Smooth muscle cell of bladder (primary cell): ENCODE data around the gene ZNF738. TPM values are rescaled to one million over a fixed set of nuclear protein-coding genes. Genes with fewer than 3 reads are reported as not detected.

Source experiments
- total RNA-seq: library from RNA; depleted of rRNA; stranded (reverse); fragments of >200 nt; gene quantifications from 2 replicates; pipeline ENCODE4 v1.2.3, GENCODE V29; 2014

Gene ZNF738
- total RNA-seq: 2.4 TPM in 2 replicates

GRCh38 chr19:21358768-21359451, at the start of gene ZNF738:
Gene ZNF738, plus strand, starts transcription at chr19:21359000. Its CDS starts 141 bp downstream, at chr19:21359141.

DNA sequence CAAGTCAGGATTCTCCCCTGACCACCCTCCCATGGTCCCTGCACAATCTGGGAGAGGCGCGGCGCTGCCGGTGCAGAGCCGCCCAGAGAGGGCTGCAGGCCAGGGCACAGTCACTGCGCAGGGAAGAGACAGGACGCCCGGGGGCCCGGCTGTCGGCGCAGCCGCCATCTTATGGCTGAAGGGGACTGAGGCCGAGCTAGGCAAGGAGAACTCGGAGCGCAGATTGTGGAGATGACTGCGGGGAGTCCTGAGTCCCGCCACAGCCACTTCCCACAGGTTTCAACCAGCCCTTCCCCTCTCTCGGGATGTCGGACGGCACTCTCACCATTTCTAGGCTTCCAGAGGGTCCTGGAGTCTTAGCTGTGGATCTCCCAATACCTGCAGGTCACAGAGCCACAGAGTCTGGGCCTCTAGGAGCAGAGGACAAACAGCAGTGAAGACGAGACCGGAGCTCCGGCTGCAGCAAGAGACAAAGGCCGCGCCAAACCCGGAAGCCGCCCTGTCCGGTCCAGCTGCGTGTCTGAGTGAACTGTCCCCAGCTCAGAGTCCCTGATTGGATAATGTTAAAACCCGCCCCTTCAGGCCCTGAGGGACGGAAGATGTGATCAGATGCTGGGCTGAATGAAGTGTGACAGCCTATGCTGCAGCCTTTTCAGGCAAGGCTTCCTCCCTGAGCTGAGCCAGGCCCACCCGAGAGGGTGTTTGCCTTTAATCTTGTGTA, 29.8 kb upstream of the ZNF738 start, which contains the start of gene ZNF708:
Gene ZNF708 (minus strand): TSS at position 526 of the 721 bp plus-strand sequence. CDS start 198 bp downstream, at position 328.

DNA sequence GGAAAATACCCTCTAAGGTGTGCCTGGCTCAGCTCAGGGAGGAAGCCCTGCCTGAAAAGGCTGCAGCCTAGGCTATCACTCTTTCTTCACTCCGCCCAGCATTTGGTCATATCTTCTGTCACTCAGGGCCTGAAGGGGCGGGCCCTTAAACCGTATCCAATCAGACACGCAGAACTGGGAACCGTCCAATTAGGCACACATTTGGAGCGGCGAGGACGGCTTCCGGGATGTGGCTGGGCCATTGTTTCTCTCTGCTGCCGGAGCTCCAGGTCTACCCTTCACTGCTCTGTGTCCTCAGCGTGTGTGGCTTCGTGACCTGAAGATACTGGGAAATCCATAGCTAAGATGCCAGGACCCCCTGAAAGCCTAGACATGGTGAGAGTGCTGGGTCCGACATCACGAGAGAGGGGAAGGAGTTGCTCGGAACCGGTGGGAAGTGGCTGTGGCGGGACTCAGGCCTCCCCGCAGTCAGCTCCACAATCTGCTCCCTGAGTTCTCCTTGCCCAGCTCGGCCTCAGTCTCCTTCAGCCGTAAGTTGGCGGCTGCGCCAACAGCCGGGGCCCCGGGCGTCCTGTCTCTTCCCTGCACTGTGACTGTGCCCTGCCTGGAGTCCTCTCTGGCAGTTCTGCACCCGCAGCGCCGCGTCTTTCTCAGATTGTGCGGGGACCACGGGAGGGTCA, 38.2 kb downstream of the ZNF738 start, which contains the start of gene ZNF493:
Gene ZNF493 (plus strand): TSS at position 241 of the 680 bp plus-strand sequence. CDS start 105 bp downstream, at position 346.

Other genes with a start within 250 kb of the ZNF738 start
- 1.8 and 2.4 TPM in 2 replicates for gene ZNF431, start 217.0 kb upstream of the ZNF738 start, total RNA-seq
- 3.2 and 3.8 TPM in 2 replicates for gene ZNF708, start 29.6 kb upstream of the ZNF738 start, total RNA-seq
- gene ZNF493, start 38.1 kb downstream of the ZNF738 start, total RNA-seq: 22.0 and 27.5 TPM in 2 replicates
- 4.6 and 5.0 TPM in 2 replicates for gene ZNF429, start 146.6 kb downstream of the ZNF738 start, total RNA-seq